LNCaP clone FGC (cell line): Measurements from ENCODE around the gene MARCKS.

ENCODE experiments used
- DNase-seq: peaks from one replicate; pipeline ENCODE4 v3.0.0-alpha.2; 2011; ENCODE audit warnings: low read depth
- H3K4me3 ChIP-seq: 2 replicates; pipeline ENCODE4 v1.5.1; 2011; ENCODE audit warnings: mild to moderate bottlenecking, low read depth, low read length, control low read depth
- CTCF ChIP-seq: IDR thresholded peaks from 2 replicates; pipeline ENCODE4 v1.5.1; 2012; ENCODE audit warnings: mild to moderate bottlenecking; ENCODE audit not compliant: control insufficient read depth, insufficient read depth; ENCODE audit errors: extremely low read depth

MARCKS gene

GRCh38 chr6:113848280-113848679 lies 8.9 kb upstream of the MARCKS start:
- no peak overlapping the region for H3K4me3 ChIP-seq
- no peak for DNase-seq
- TF ChIP-seq CTCF: no peak

DNA sequence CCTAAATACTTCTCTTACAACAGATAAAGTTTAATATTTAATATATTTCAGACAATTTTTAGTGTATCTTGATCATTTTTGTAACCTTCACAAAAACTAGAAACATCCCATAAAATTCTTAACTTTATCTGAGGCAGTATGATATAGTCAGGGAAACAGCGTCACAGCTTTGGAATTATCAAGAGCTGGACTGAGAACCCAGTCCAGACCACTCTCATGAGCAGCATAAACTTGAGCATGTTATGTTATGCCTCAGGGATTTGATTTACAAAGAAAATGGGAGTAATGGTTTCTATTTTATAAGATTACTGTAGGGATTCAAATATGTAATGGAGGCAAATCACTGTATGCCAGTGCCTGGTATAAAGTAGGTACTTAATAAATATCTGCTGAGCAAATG lies 8.3 kb upstream of the MARCKS start:
- DNase-seq: no peak
- H3K4me3 ChIP-seq: no peak overlapping the region
- TF ChIP-seq CTCF: no peak

GRCh38 chr6:113853252-113853651 lies 3.9 kb upstream of the MARCKS start:
- no peak for TF ChIP-seq CTCF
- no peak overlapping the region for H3K4me3 ChIP-seq
- no peak for DNase-seq

- peak overlapping the region; percentile 43 for H3K4me3 ChIP-seq
- TF ChIP-seq CTCF: no peak; the same call in 1 of the 2 replicates
- no peak for DNase-seq
Observed at GRCh38 chr6:113854531-113855499, 2.3 kb upstream of the MARCKS start.

DNA sequence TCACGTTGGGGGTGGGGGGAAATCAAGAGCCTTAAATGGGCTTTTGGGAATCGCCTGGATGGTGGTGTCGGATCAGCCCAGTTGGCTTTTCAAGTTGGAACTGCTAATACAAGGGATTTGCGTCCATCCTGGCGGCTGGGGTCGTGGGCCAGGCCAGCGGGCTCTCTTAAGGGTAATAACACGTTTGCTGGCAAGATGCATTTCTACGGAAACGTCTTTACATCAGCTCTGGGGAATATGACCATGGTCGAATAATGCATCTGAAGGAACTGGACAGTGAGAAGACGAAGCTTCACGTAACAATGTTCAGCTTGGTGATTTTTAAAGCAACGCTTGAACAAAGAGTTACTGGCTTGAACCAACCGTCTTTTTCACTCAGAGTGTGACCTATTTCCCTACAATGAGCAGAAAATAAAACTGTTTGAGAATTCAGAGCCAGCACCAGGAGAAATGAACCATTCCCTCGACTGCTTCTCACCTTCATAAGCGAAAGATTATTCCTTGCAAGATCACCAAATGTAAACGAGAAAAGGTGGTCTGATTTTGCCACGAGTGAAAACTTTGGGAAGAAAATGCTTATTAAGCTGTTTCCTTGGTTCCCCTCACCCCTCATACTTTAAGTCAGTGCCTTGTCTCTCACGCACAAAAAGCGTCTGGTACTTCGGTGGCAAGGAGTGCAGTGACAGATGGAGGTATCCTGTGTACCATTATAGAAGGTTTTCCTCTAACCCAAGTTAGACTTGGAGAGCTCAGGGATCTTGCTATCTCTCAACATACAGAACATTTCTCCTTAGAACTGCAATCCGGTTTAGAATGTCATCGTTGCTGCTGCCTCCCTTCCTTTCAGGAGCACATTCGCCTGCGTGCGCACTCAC lies 1.4 kb upstream of the MARCKS start:
- H3K4me3 ChIP-seq: no peak overlapping the region
- DNase-seq: no peak
- no peak for TF ChIP-seq CTCF

DNA sequence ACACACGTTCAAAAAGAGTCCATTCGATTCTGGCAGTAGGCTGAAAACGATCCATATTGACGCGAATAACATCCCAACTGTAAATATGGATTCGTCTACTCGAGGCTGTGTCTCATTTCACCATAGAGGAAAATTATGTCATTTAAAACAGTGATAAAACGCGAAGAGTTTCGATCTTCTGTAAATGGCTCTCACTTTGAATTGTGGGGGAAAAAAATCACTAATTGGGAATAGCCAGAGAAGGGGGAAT lies 845 bp upstream of the MARCKS start:
- no peak overlapping the region for H3K4me3 ChIP-seq
- TF ChIP-seq CTCF: no peak
- no peak for DNase-seq
